ENCODE measurements around the gene NKX1-2. TPM values are rescaled to one million over a fixed set of nuclear protein-coding genes. Genes with fewer than 3 reads are reported as not detected.

NKX1-2 gene
- total RNA-seq, 1 experiment from 2014 or later = not detected

GRCh38 chr10:124474514-124475070 is 24.8 kb upstream of the NKX1-2 start:
- DNase-seq (ENCODE audit: low read depth) = no peak

GRCh38 chr10:124473070-124473469 is 23.2 kb upstream of the NKX1-2 start:
- no peak for DNase-seq (ENCODE audit: low read depth)

- no peak for DNase-seq (ENCODE audit: low read depth)
Measured at GRCh38 chr10:124472071-124472470, 22.2 kb upstream of the NKX1-2 start.

- DNase-seq (ENCODE audit: low read depth) = no peak
Measured at GRCh38 chr10:124470544-124471434, 21.0 kb upstream of the NKX1-2 start.

- DNase-seq (ENCODE audit: low read depth) = no peak
Measured at GRCh38 chr10:124469956-124470484, 20.2 kb upstream of the NKX1-2 start.

- DNase-seq (ENCODE audit: low read depth) = no peak
Measured at GRCh38 chr10:124468624-124469023, 18.8 kb upstream of the NKX1-2 start.

- DNase-seq (ENCODE audit: low read depth) = no peak
Measured at GRCh38 chr10:124467165-124467564, 17.3 kb upstream of the NKX1-2 start.

- no peak for DNase-seq (ENCODE audit: low read depth)
Measured at GRCh38 chr10:124465777-124466488, 16.1 kb upstream of the NKX1-2 start.

GRCh38 chr10:124465003-124465776 is 15.4 kb upstream of the NKX1-2 start:
- no peak for DNase-seq (ENCODE audit: low read depth)

- no peak for DNase-seq (ENCODE audit: low read depth)
Measured at GRCh38 chr10:124464028-124464965, 14.5 kb upstream of the NKX1-2 start.

GRCh38 chr10:124462348-124462695 is 12.5 kb upstream of the NKX1-2 start:
- DNase-seq (ENCODE audit: low read depth) = no peak

GRCh38 chr10:124461642-124462347 is 12.0 kb upstream of the NKX1-2 start, which contains the start of gene LHPP:
Gene LHPP, plus strand, starts transcription at chr10:124461823. Its CDS starts 40 bp downstream, at chr10:124461863.
- DNase-seq (ENCODE audit: low read depth) = peak; percentile 74

- DNase-seq (ENCODE audit: low read depth) = no peak
Measured at GRCh38 chr10:124460144-124460543, 10.3 kb upstream of the NKX1-2 start.

GRCh38 chr10:124459395-124459794 is 9.6 kb upstream of the NKX1-2 start:
- DNase-seq (ENCODE audit: low read depth) = no peak

GRCh38 chr10:124458889-124459288 is 9.1 kb upstream of the NKX1-2 start:
- DNase-seq (ENCODE audit: low read depth) = no peak

- DNase-seq (ENCODE audit: low read depth) = no peak
Measured at GRCh38 chr10:124458473-124458872, 8.6 kb upstream of the NKX1-2 start.

GRCh38 chr10:124455441-124455840 is 5.6 kb upstream of the NKX1-2 start:
- DNase-seq (ENCODE audit: low read depth) = no peak

GRCh38 chr10:124453960-124454610 is 4.2 kb upstream of the NKX1-2 start:
- no peak for DNase-seq (ENCODE audit: low read depth)

- no peak for DNase-seq (ENCODE audit: low read depth)
Measured at GRCh38 chr10:124451276-124451675, 1.4 kb upstream of the NKX1-2 start.

GRCh38 chr10:124450783-124451057 is 885 bp upstream of the NKX1-2 start:
- no peak for DNase-seq (ENCODE audit: low read depth)

Measured in RPMI7951 (cell line).